GM06990 (cell line): ENCODE data around the gene PMS1.
"Not testable (repeated sequence)": the region's sequence is repeated elsewhere in the genome, so short reads cannot be mapped to it uniquely, and the experiment has no call there.

Experiments
- DNase-seq: peaks from one replicate; pipeline ENCODE4 v3.0.0-alpha.2; 2011; ENCODE audit not compliant: insufficient read length; ENCODE audit errors: extremely low read depth
- H3K27me3 ChIP-seq: replicated peaks from 2 replicates; pipeline ENCODE4 v1.6.0; 2011; ENCODE audit warnings: low read length; ENCODE audit not compliant: control insufficient read depth, insufficient read depth
- H3K36me3 ChIP-seq: 2 replicates; pipeline ENCODE4 v1.5.1; 2011; ENCODE audit warnings: low read length; ENCODE audit not compliant: control insufficient read depth, insufficient read depth
- H3K4me3 ChIP-seq: replicated peaks from 2 replicates; pipeline ENCODE4 v1.5.1; 2011; ENCODE audit warnings: low read depth, mild to moderate bottlenecking, control low read depth, low read length
- CTCF ChIP-seq: IDR thresholded peaks from 2 replicates; pipeline ENCODE4 v1.5.1; 2011; ENCODE audit warnings: low read length, control low read depth, mild to moderate bottlenecking, inconsistent platforms; ENCODE audit not compliant: insufficient read depth, poor library complexity, severe bottlenecking

The PMS1 gene

GRCh38 chr2:189829102-189829833 is 45.0 kb downstream of the PMS1 start:
- no peak for DNase-seq
- no peaks in the 10 kb centered on the region for H3K27me3 ChIP-seq
- no peak overlapping the region for H3K4me3 ChIP-seq
- peaks cover 2% of the 10 kb centered on the region; the same call in 1 of the 2 replicates for H3K36me3 ChIP-seq
- TF ChIP-seq CTCF = no peak

GRCh38 chr2:189830510-189830909 is 46.3 kb downstream of the PMS1 start:
- Histone ChIP-seq H3K36me3 (peaks cover 2% of the 10 kb centered on the region; the same call in 1 of the 2 replicates), H3K4me3 (no peak overlapping the region), H3K27me3 (no peaks in the 10 kb centered on the region)
- no peak for TF ChIP-seq CTCF
- no peak for DNase-seq

DNA sequence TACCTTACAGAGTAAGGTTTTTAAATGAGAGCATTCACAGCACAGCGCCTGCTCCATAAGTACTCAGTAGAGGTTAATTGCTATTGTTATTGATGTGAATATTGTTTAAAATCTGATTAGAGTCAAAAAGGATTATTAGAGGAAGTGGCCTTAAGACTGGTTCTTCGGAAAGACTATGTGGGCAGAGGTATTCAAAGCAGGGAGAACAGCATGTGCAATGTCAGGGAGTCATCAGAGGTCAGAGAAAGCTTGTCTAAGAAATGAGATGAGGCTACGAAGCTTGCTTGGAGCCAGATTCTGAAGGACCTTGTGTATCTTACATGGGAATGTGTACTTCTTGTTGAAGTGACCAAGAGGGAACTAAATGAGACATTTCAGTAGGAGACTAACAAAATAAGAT is 49.8 kb downstream of the PMS1 start:
- no peak for DNase-seq
- no peak for TF ChIP-seq CTCF
- H3K27me3 ChIP-seq = no peaks in the 10 kb centered on the region
- H3K4me3 ChIP-seq = no peak overlapping the region
- H3K36me3 ChIP-seq = no peaks in the 10 kb centered on the region; the same call in 1 of the 2 replicates

DNA sequence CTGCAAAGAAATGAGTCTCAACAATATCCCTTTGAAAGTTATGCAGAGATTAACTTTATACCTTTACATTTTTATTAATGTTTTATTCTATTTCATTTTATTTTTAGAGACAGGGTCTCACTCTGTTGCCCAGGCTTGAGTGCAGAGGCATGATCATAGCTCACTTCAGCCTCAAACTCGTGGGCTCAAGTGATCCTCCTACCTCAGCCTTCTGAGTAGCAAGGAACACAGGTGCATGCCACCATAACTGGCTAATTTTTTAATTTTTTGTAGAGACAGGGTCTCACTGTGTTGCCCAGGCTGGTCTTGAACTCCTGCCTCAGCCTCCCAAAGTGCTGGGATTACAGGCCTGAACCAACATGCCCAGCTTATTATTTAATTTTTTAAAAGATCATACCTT is 50.4 kb downstream of the PMS1 start:
- not testable (repeated sequence) for H3K4me3 ChIP-seq, H3K36me3 ChIP-seq, H3K27me3 ChIP-seq, DNase-seq

DNA sequence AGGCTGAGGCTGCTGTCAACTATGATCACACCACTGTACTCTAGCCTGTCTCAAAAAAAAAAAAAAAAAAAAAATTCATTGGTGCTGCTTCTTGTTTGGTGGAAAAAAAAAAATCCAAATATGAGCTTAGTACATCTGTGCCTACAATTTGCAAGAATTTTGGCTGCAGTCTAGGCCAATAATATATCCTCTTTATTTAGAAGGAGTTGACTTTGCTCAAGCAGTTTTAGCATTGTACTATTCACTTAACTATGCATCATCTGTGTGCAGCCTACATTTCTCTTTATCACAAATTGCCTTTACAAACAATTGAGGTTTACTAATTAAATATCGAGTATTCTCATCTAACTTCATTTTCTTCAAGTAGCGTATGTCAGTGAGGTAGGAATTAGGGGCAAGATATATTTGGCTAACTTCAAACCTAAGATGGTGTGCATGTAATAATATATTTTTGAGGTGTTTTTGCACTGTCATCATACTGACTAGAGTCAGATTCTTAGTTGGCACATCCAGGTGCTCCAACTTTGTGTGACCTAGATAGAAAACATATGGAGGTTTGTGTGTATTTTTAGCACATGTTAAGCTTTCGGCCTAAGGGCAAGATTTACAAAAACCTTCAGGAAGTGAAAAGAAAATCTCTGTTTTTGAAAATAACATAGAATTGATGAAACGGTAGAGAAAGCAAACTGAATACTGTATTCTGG is 51.8 kb downstream of the PMS1 start:
- TF ChIP-seq CTCF = no peak
- Histone ChIP-seq H3K36me3 (no peaks in the 10 kb centered on the region; the same call in 1 of the 2 replicates), H3K4me3 (no peak overlapping the region), H3K27me3 (no peaks in the 10 kb centered on the region)
- no peak for DNase-seq

DNA sequence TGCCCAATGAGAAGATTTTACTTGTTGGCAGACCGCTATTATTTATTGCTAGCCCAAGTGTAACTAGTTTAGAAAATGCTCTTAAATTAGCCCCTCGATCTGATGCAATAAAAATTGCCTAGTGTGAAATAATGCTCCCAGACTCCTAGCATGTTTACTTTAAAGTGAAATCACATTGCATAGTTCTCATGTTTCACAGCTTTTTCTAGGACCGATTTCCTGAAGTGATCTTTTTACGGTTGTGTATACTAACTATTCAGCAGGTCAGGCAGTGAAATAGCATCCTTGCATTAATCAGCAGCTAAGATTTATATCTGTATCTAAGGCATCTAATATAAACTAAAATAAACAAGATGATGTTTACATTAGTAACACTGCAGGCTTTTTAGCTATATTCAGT is 52.4 kb downstream of the PMS1 start:
- TF ChIP-seq CTCF = no peak
- no peaks in the 10 kb centered on the region; the same call in 1 of the 2 replicates for H3K36me3 ChIP-seq
- no peaks in the 10 kb centered on the region for H3K27me3 ChIP-seq
- no peak overlapping the region for H3K4me3 ChIP-seq
- DNase-seq = no peak
